IPS DF 19.7 (cell line): ENCODE data around the gene CWH43.
"Not testable (repeated sequence)": the region's sequence is repeated elsewhere in the genome, so short reads cannot be mapped to it uniquely, and the experiment has no call there.

Source experiments
- DNase-seq: peaks from one replicate; pipeline ENCODE4 v3.0.0-alpha.2; 2013; ENCODE audit warnings: low read depth, low spot score

CWH43 gene

DNA sequence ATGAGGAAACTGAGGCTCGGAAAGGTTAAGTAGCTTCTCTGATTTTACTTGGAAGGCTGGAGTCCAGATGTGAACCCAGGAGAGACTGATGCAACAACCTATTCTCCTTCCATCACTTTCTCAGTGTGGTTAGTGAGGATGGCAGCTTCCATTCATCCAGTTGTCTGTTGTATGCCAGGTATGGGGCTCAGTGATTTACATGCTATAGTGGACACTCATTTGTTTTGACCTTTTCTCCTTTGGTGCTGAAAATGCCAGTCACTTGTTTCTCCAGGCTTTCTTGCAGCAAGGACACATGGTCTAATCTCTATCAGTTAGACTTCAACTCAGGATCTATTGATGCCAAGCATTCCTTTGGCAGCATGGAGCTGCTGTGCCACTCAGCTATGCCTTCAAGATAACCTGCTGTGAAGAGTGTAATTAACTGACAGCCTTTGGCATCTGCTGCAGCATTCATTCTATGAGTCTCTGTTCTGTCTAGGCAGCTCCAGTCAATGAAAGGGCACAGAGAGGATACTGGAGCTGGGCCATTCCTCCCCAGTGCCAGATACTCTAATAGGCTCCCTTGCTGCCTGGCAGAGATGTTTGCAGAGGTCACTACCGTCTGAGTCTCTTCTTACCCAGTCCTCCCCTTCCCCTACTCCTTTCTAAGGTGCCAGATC, 11.0 kb upstream of the CWH43 start:
- no peak for DNase-seq

GRCh38 chr4:48976041-48976440, 10.0 kb upstream of the CWH43 start:
- DNase-seq = no peak

- no peak for DNase-seq
These were observed 6.0 kb upstream of the CWH43 start for GRCh38 chr4:48979914-48980579.

DNA sequence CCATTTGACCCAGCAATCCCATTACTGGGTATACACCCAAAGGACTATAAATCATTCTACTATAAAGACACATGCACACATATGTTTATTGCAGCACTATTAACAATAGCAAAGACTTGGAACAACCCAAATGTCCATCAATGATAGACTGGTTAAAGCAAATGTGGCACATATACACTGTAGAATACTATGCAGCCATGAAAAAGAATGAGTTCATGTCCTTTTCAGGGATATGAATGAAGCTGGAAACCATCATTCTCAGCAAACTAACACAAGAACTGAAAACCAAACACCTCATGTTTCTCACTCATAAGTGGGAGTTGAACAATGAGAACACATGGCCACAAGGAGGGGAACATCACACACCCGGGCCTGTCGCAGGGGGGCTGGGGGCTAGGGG, 2.1 kb upstream of the CWH43 start:
- DNase-seq = not testable (repeated sequence)

- no peak for DNase-seq
These were observed 486 bp upstream of the CWH43 start for GRCh38 chr4:48985602-48985975.

DNA sequence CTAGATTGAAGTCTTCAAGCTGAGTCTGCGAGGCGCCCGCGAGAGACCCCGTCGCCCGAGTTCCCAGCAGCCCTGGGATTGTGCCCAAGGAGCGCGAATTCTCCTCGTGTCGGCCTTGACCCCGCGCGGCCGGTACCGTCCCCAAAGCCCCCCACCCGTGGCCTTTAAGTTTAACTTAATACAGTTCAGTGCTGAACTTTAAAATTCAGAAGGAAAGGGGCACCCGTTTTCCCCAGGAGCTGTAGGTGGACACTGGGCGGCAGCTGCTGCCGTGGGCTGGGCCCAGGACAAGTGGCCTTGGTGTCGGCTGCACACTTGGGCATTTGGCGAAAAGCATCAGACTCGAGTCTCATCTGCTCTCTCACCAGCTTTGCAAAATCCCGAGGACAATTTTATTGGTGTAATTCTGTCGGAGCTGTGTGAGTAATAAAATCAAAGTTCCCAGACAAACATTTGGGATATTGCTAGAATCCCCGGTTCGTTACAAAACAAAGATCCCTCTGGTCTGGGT, 634 bp downstream of the CWH43 start:
- DNase-seq = no peak

DNA sequence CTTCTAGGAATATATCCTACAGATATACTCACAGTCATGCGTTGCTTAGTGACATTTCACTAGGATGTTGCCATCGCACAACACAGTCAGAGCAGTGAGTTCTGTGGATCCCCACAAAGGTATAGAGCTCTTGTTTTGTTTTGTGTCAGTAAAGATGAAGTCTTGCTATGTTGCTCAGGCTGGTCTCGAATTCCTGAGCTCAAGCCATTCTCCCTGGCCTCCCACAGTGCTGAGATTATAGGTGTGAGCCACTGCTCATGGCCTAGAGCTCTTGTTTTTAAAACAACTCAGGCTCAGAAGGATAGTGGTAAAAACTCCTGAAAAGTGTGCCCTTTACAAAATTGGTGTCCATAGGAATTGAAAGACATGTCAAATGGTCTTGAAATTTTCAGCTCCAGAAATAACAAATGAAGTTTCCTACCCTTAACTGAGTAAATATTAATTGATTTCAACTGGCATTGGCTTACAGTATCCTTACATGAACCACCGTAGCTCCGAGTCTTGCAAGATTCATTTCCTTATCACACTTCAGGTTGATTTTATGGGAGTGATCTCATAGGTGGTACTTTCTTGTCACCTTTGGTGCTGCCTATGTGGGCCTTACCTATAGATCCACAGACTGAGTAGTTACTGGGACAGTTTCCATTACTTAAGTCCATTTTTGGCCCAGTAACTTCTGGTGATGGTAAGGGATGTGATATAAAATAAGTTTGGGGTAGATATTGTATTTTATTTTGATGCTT, 3.6 kb downstream of the CWH43 start:
- DNase-seq = no peak

DNA sequence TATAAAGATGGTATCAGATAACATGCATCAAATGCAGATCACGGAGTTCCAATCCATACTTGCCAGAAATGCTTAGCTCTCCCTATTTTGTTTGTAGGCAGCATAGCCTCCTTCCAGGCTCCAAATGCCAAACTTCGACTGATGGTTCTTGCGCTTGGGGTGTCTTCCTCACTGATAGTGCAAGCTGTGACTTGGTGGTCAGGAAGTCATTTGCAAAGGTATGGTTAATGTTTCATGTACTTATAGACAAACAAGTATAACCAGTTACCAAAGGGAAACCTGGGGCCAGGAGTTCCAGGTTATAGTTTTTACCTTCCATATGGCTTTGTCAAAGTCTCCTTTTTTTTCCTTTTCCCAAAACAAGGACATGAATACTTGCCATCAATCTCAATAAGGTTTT, 5.3 kb downstream of the CWH43 start:
- no peak for DNase-seq

DNA sequence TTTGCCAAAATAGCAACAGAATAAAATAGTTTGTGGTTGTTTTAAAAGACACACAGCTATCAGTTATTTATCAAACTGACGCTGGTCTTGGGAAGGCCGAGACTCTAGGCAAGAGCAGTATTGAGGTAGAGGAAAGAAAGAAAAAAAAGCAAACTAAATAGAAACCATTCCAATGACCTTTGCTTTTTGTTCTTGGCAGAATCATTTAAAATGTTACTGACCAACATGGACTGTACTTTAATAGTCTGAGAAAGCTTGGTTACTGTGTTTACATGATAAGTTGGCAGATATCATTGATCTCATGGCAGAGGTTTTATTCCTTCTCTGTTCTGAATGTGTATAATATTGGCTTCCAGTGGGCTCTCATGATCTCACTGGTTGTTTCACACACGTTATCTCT, 11.9 kb downstream of the CWH43 start:
- DNase-seq = no peak

DNA sequence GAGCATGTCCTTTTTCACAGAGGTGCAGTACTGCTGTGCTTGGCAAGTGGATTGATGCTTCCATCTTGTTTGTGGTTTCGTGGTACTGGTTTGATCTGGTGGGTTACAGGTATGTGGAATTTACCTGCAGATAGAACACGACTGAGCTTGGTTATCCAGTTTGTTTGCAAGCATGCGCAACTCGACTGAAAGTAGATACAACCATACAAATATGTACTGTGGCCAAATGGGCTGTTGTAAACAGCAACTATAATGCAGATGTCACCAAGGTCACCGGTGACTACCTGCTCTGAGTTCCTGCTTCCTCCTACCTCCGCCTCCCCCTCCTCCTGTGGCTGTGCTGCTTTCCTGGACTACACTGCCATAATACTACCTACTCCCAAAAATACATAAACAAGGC, 12.4 kb downstream of the CWH43 start:
- DNase-seq = no peak

DNA sequence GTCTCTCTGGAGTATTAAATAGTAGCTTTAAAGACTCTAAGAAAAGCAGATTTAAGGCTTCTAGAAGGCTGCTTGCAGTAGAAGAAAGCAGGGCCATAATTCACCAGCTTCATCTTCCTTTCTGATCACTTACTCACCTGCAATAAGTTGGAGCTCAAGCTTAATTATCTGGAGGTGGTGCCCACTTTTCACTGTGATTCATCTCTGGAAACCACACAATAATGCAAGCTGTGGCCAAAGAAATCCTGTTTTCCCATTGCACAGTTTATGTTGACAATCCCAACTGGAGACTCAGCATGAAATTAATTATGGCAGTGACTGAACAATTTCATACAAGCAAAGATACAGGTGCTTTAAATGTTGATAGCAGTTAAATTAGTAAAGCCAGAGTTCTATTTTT, 14.7 kb downstream of the CWH43 start:
- DNase-seq = no peak

DNA sequence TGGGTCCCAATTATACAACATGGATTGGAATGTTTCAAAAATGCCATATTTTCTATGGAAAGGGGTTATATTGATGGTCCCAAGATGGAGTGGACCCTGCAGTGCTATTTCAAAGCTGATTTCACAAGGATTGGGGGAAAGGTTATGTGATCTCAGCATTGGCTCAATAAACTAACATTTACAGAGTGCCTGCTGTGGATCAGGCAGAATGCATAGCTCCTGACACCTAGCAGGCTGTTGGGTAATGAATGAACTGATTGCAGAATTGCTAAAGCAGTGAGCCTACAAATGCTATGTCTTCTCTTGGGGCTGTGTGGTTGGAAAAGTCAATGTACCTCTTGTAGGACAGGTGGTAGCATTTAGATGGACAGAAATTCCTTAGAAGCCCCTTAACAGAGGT, 16.9 kb downstream of the CWH43 start:
- DNase-seq = no peak

GRCh38 chr4:49018718-49019295, 32.7 kb downstream of the CWH43 start:
- no peak for DNase-seq

DNA sequence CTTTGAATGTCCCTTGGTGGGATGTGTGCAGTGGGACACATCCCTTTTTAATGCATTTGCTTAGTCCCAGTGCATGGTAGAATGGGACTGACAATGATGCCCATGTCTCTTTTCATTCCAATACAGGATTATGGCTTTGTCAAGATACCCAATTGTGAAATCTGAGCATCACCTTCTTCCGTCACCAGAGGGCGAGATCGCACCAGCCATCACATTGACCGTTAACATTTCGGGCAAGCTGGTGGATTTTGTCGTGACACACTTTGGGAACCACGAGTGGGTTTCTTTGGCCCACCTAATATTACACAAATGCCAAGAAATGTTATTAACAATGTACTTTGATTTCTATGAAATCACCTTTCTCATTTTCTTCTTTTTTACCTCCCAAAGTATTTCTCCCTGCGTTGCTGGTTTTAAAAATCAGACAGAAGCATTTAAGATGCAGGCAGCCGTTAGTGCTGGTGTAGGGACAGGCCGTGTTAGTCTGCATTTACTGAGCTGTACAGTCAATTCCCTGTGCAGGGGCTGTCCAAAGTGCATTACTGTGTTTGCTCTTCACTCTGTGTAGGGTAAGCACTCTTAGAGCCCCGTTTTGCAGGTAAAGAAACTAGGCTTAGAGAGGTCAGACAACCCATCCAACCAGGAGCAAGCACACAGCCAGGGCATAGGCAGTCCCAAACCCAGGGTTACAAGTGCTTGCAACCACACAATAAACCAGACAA, 46.5 kb downstream of the CWH43 start:
- no peak for DNase-seq

DNA sequence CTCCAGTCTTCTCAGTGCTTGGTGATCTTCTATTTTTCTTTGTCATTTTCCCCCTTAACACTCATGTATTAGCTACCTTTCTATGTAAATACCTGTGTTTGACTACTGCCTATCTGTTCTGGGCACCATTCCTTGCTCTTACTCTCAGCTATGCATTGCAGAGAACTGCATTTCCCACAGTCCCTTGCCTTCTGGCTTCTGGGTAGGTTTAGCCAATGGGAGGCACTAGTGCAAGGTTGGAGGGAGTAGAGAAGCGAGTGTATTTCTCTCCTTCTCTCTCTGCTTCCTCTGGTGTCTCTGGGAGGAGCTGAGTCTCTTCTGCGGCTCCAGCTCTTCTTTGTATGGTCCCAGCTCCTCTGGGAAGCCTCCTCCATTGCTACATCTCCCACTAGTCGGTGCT, 50.5 kb downstream of the CWH43 start:
- DNase-seq = no peak

DNA sequence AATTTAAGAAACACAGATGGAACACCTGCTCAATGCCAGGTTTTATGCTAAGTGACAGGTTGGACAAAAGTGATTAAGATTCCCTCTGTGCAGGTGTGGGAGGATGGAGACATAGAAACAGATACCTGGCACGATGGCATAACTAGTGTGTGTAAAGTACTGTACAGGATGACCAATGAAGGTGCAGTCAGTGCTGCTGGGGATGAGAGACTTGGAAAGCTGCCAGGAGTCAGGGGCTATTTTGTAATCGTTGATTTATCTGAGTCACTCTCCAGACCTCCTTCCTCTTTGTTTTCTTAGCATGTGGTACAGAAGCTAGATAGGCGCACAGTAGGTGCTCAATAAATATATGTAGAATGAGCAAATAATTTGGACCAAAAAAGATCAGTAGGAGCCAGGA, 58.2 kb downstream of the CWH43 start:
- DNase-seq = no peak

GRCh38 chr4:49058306-49058705, 72.2 kb downstream of the CWH43 start:
- DNase-seq = no peak

DNA sequence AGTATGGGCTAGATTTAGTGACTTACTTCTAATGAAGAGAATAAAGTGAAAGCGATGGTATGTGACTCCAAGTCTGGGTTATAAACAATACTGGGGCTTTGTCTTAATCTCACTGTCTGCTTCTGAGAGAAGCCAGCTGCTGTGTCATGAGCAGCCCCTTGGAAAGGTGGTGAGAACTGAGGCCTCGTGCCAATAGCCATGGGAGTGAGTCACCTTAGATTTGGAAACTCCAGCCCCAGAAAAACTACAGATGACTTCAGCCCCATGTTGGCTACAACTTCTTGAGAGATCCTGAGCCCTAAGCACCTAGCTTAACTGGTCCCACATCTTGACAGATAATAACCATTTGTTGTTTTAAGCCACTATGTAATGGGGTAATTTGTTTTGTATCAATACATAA, 77.6 kb downstream of the CWH43 start:
- DNase-seq = no peak

GRCh38 chr4:49072196-49072595, 86.1 kb downstream of the CWH43 start:
- not testable (repeated sequence) for DNase-seq

GRCh38 chr4:49091883-49092282, 105.8 kb downstream of the CWH43 start:
- DNase-seq = not testable (repeated sequence)

DNA sequence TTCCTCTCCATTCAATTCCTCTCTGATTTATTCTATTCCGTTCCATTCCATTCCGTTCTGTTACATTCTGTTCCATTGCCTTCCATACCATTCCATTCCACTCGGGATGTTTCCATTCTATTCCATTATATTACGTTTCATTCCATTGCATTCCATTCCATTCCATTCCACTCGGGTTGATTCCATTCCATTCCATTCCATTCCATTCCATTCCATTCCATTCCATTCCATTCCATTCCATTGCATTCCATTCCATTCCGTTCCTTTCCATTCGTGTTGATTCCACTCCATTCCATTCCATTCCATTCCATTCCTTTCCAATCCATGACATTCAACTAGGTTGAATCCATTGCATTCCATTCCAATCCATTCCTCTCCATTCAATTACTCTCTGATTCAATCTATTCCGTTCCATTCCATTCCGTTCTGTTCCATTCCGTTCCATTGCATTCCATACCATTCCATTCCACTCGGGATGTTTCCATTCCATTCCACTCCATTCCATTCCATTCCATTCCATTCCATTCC, 106.6 kb downstream of the CWH43 start:
- DNase-seq = not testable (repeated sequence)
